Brain microvascular endothelial cell (primary cell): ENCODE measurements around the gene LIPI.

Experiments used
- DNase-seq: peaks from one replicate; pipeline ENCODE4 v3.0.0-alpha.2; 2020
- H3K27ac ChIP-seq: fragments of 250-450 bp; sonication (Bioruptor Pico); 2 replicates; pipeline ENCODE4 v1.5.1; 2020; ENCODE audit warnings: mild to moderate bottlenecking, moderate library complexity
- H3K27me3 ChIP-seq: fragments of 250-450 bp; sonication (Bioruptor Pico); replicated peaks from 2 replicates; pipeline ENCODE4 v1.5.1; 2020; ENCODE audit warnings: mild to moderate bottlenecking
- H3K36me3 ChIP-seq: fragments of 250-450 bp; sonication (Bioruptor Pico); replicated peaks from 2 replicates; pipeline ENCODE4 v1.5.1; 2020; ENCODE audit warnings: mild to moderate bottlenecking
- H3K4me3 ChIP-seq: 2 replicates; pipeline ENCODE4 v1.5.1; 2011; ENCODE audit warnings: low read depth, mild to moderate bottlenecking, control low read depth, low read length, moderate library complexity
- CTCF ChIP-seq: IDR thresholded peaks from 2 replicates; pipeline ENCODE4 v1.5.1; 2011; ENCODE audit warnings: low read depth, mild to moderate bottlenecking, moderate library complexity, low read length, control low read depth, inconsistent platforms; ENCODE audit errors: missing control alignments
- in situ Hi-C: cut with HindIII; loops from 2 replicates; pipeline ENCODE4 v1.10.0; 2017; ENCODE audit warnings: low sequenced_read_pairs, low pct_ligation_motif_present

The LIPI gene

GRCh38 chr21:14076143-14076806, 134.5 kb downstream of the LIPI start:
- in situ Hi-C loops, result no loop called here
- Histone ChIP-seq H3K27ac (no peak overlapping the region), H3K36me3 (no peaks in the 10 kb centered on the region), H3K27me3 (no peaks in the 10 kb centered on the region), H3K4me3 (no peak overlapping the region)
- DNase-seq, result no peak
- no peak for TF ChIP-seq CTCF

- no peaks in the 10 kb centered on the region for H3K27me3 ChIP-seq
- in situ Hi-C loops, result no loop called here
- H3K27ac ChIP-seq, result no peak overlapping the region
- no peak overlapping the region for H3K4me3 ChIP-seq
- no peaks in the 10 kb centered on the region for H3K36me3 ChIP-seq
- no peak for TF ChIP-seq CTCF
- DNase-seq, result no peak
These were observed 135.2 kb downstream of the LIPI start for GRCh38 chr21:14075346-14076142.

GRCh38 chr21:14074177-14074576, 136.6 kb downstream of the LIPI start:
- DNase-seq, result no peak
- H3K4me3 ChIP-seq, result no peak overlapping the region
- no peaks in the 10 kb centered on the region for H3K36me3 ChIP-seq
- H3K27me3 ChIP-seq, result no peaks in the 10 kb centered on the region
- H3K27ac ChIP-seq, result no peak overlapping the region
- TF ChIP-seq CTCF, result no peak
- in situ Hi-C loops, result no loop called here

- no peaks in the 10 kb centered on the region for H3K27me3 ChIP-seq
- H3K27ac ChIP-seq, result no peak overlapping the region
- H3K36me3 ChIP-seq, result no peaks in the 10 kb centered on the region
- DNase-seq, result no peak
- TF ChIP-seq CTCF, result no peak
- H3K4me3 ChIP-seq, result no peak overlapping the region
- in situ Hi-C loops, result no loop called here
These were observed 137.1 kb downstream of the LIPI start for GRCh38 chr21:14073615-14074014.

GRCh38 chr21:14072761-14073535, 137.8 kb downstream of the LIPI start:
- Histone ChIP-seq H3K27me3 (no peaks in the 10 kb centered on the region), H3K36me3 (no peaks in the 10 kb centered on the region), H3K27ac (no peak overlapping the region), H3K4me3 (no peak overlapping the region)
- DNase-seq, result no peak
- no peak for TF ChIP-seq CTCF
- in situ Hi-C loops, result no loop called here
